Measurements from ENCODE around the gene PLSCR1.

PLSCR1 gene

GRCh38 chr3:146537603-146538002, 6.8 kb downstream of the PLSCR1 start:
- CTCF ChIA-PET: no interaction called here
- DNase-seq (ENCODE audit: extremely low spot score): no peak
- POLR2A ChIA-PET: no interaction called here
- TF ChIP-seq FOXA1 (IDR thresholded peaks at IDR 0.05) (no peak), TARDBP (IDR thresholded peaks at IDR 0.05) (no peak), L3MBTL2 (conservative IDR thresholded peaks at IDR 0.05) (no peak), FOXK2 (IDR thresholded peaks at IDR 0.05) (no peak), FOXM1 (IDR thresholded peaks at IDR 0.05; ENCODE audit: borderline replicate concordance) (no peak), HDGF (IDR thresholded peaks at IDR 0.05; ENCODE audit: borderline replicate concordance) (no peak), ZNF384 (IDR thresholded peaks at IDR 0.05) (no peak), ELF4 (IDR thresholded peaks at IDR 0.05) (no peak), SP1 (IDR thresholded peaks at IDR 0.05) (no peak), ARNT (IDR thresholded peaks at IDR 0.05) (no peak), LEF1 (IDR thresholded peaks at IDR 0.05; ENCODE audit: borderline replicate concordance) (no peak), SUZ12 (IDR thresholded peaks at IDR 0.05) (no peak), NFRKB (IDR thresholded peaks at IDR 0.05) (no peak), BHLHE40 (IDR thresholded peaks at IDR 0.05; ENCODE audit: borderline replicate concordance) (no peak), CTBP1 (IDR thresholded peaks at IDR 0.05; ENCODE audit: borderline replicate concordance) (no peak), PKNOX1 (IDR thresholded peaks at IDR 0.05) (no peak)

DNA sequence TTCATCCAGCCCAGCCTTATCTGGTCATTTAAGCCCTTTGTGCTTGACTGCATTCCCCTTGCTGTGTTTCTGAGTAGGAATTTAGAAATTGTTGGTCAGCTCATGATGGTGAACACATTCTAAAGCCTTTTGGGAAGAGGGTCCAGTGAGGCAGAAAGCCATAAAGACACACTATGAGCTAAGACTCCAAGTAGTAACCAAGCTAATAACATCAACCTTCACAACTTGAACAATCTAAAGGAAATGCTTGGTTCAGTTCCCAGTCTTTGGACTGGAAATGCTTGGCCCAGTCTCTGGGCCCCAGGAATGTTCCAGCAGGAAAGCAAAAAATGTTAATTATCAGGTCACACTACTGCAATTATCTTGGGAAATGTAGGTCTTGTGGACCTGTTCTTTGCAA, 7.7 kb downstream of the PLSCR1 start:
- ChIA-PET POLR2A (no interaction called here), CTCF (no interaction called here)
- no peak for DNase-seq (ENCODE audit: extremely low spot score)
- TF ChIP-seq LEF1 (IDR thresholded peaks at IDR 0.05; ENCODE audit: borderline replicate concordance) (no peak), CTBP1 (IDR thresholded peaks at IDR 0.05; ENCODE audit: borderline replicate concordance) (no peak), L3MBTL2 (conservative IDR thresholded peaks at IDR 0.05) (no peak), BHLHE40 (IDR thresholded peaks at IDR 0.05; ENCODE audit: borderline replicate concordance) (no peak), PKNOX1 (IDR thresholded peaks at IDR 0.05) (no peak)

GRCh38 chr3:146532406-146532805, 12.0 kb downstream of the PLSCR1 start:
- TF ChIP-seq BHLHE40 (IDR thresholded peaks at IDR 0.05; ENCODE audit: borderline replicate concordance) (no peak), NFRKB (IDR thresholded peaks at IDR 0.05) (no peak), PKNOX1 (IDR thresholded peaks at IDR 0.05) (no peak), FOXA1 (IDR thresholded peaks at IDR 0.05) (no peak), ARNT (IDR thresholded peaks at IDR 0.05) (no peak), ZNF384 (IDR thresholded peaks at IDR 0.05) (no peak), FOXM1 (IDR thresholded peaks at IDR 0.05; ENCODE audit: borderline replicate concordance) (no peak), FOXK2 (IDR thresholded peaks at IDR 0.05) (no peak), SP1 (IDR thresholded peaks at IDR 0.05) (no peak), L3MBTL2 (conservative IDR thresholded peaks at IDR 0.05) (no peak)
- CTCF ChIA-PET: no interaction called here
- DNase-seq (ENCODE audit: extremely low spot score): no peak
- POLR2A ChIA-PET: no interaction called here

DNA sequence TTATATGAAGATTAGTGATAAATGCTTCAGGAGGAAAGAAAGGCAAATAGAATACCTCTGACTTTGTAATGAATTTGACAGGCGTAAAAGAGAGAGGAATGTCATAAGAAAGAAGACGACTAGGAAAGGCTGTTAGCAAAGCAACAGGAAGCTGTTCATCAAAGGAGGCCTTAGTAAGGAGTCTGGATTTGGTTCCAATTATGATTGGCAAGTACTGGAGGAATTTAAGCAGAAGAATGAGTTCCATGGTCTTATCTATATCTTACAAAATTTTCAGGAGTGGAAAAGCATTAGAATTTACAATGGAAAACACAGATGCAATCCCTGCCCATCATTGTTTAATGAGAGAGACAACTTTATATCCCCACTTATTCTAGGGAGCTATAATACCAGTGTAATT, 13.8 kb downstream of the PLSCR1 start:
- CTCF ChIA-PET: no interaction called here
- DNase-seq (ENCODE audit: extremely low spot score): no peak
- POLR2A ChIA-PET: no interaction called here
- no peak for TF ChIP-seq FOXK2 (IDR thresholded peaks at IDR 0.05)
- TF ChIP-seq SUZ12 (IDR thresholded peaks at IDR 0.05): no peak
- no peak for TF ChIP-seq FOXA1 (IDR thresholded peaks at IDR 0.05)
- TF ChIP-seq CTBP1 (IDR thresholded peaks at IDR 0.05; ENCODE audit: borderline replicate concordance): no peak
- TF ChIP-seq LEF1 (IDR thresholded peaks at IDR 0.05; ENCODE audit: borderline replicate concordance): no peak
- no peak for TF ChIP-seq FOXM1 (IDR thresholded peaks at IDR 0.05; ENCODE audit: borderline replicate concordance)
- no peak for TF ChIP-seq HDGF (IDR thresholded peaks at IDR 0.05; ENCODE audit: borderline replicate concordance)
- TF ChIP-seq ARNT (IDR thresholded peaks at IDR 0.05): no peak
- TF ChIP-seq ELF4 (IDR thresholded peaks at IDR 0.05): no peak
- TF ChIP-seq L3MBTL2 (conservative IDR thresholded peaks at IDR 0.05): no peak
- no peak for TF ChIP-seq PKNOX1 (IDR thresholded peaks at IDR 0.05)
- no peak for TF ChIP-seq ZNF384 (IDR thresholded peaks at IDR 0.05)

DNA sequence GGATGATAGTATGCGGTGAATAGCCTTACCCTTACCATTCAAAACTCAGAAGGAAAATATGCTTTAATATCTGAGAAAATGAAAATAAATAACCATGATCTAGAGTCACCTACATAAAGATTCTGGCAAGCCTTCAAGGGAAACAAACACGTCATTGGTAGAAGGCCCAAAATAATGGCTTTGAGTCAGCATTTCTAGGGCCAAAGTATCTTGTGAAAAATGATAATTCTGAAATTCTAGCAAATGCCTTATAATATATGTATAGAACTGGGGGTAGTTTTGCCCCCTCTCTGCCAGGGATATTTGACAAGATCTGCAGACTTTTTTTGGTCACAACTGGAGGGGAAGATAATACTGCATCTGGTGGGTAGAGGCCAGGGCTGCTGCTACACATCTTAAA, 15.4 kb downstream of the PLSCR1 start:
- TF ChIP-seq TARDBP (IDR thresholded peaks at IDR 0.05) (no peak), ZNF384 (IDR thresholded peaks at IDR 0.05) (no peak), HDGF (IDR thresholded peaks at IDR 0.05; ENCODE audit: borderline replicate concordance) (no peak), CTBP1 (IDR thresholded peaks at IDR 0.05; ENCODE audit: borderline replicate concordance) (no peak), BHLHE40 (IDR thresholded peaks at IDR 0.05; ENCODE audit: borderline replicate concordance) (no peak), ELF4 (IDR thresholded peaks at IDR 0.05) (no peak), NFRKB (IDR thresholded peaks at IDR 0.05) (no peak), LEF1 (IDR thresholded peaks at IDR 0.05; ENCODE audit: borderline replicate concordance) (no peak), FOXM1 (IDR thresholded peaks at IDR 0.05; ENCODE audit: borderline replicate concordance) (no peak), PKNOX1 (IDR thresholded peaks at IDR 0.05) (no peak), FOXK2 (IDR thresholded peaks at IDR 0.05) (no peak), ARNT (IDR thresholded peaks at IDR 0.05) (no peak), SP1 (IDR thresholded peaks at IDR 0.05) (no peak), SUZ12 (IDR thresholded peaks at IDR 0.05) (no peak), L3MBTL2 (conservative IDR thresholded peaks at IDR 0.05) (no peak), FOXA1 (IDR thresholded peaks at IDR 0.05) (no peak)
- ChIA-PET POLR2A (no interaction called here), CTCF (interaction anchor here (0.6 kb wide), 1 partner anchor 16 kb away, joined by 4 read pairs; no protein-coding TSS in a partner anchor)

More for the DNA sequence above, 15.4 kb downstream of the PLSCR1 start:
- no peak for DNase-seq (ENCODE audit: extremely low spot score)
